HepG2 (cell line): Measurements from ENCODE around the gene MAPK7. TPM values are rescaled to one million over a fixed set of nuclear protein-coding genes. Genes with fewer than 3 reads are reported as not detected.

Source experiments
- ATF3 ChIP-seq: sonication (generic); formaldehyde crosslinking; IDR thresholded peaks from 2 replicates; pipeline ENCODE4 v1.4.0; 2020; ENCODE audit warnings: missing genetic modification reagents
- CBX5 ChIP-seq: sonication (generic); formaldehyde crosslinking; IDR thresholded peaks from 2 replicates; pipeline ENCODE4 v1.4.0; 2020; ENCODE audit warnings: missing genetic modification reagents, borderline replicate concordance
- FOXA1 ChIP-seq, 2 experiments: fragments of 450-650 bp in 1 of 2; sonication (generic) in 1 of 2; formaldehyde crosslinking in 1 of 2; IDR thresholded peaks; 2 replicates each; pipeline versions ENCODE4 v1.4.0 to v1.6.1; 2016 to 2020; ENCODE audit warnings: missing genetic modification reagents in 1 of 2
- FOXM1 ChIP-seq: sonication (generic); formaldehyde crosslinking; IDR thresholded peaks from 2 replicates; pipeline ENCODE4 v1.5.0; 2020; ENCODE audit warnings: missing genetic modification reagents
- HNF4A ChIP-seq: sonication (generic); formaldehyde crosslinking; IDR thresholded peaks from 2 replicates; pipeline ENCODE4 v1.4.0; 2020; ENCODE audit warnings: missing genetic modification reagents
- HNF4G ChIP-seq, 2 experiments: sonication (generic) in 1 of 2; formaldehyde crosslinking in 1 of 2; IDR thresholded peaks; 2 replicates each; pipeline versions ENCODE4 v1.4.0 to v1.6.1; 2011 to 2020; ENCODE audit warnings: borderline replicate concordance in 2 of 2, low read depth in 2 of 2, mild to moderate bottlenecking in 2 of 2, low read length in 1 of 2, missing genetic modification reagents in 1 of 2, moderate library complexity in 1 of 2
- PHF21A ChIP-seq: sonication (generic); formaldehyde crosslinking; IDR thresholded peaks from 2 replicates; pipeline ENCODE4 v1.5.0; 2020; ENCODE audit warnings: mild to moderate bottlenecking, missing genetic modification reagents
- RCOR2 ChIP-seq: IDR thresholded peaks from 2 replicates; pipeline ENCODE4 v1.6.1; 2016; ENCODE audit warnings: missing biosample characterization, missing genetic modification reagents
- SP5 ChIP-seq: IDR thresholded peaks from 2 replicates; pipeline ENCODE4 v1.6.1; 2016; ENCODE audit warnings: low read depth, borderline replicate concordance
- SPEN ChIP-seq: sonication (generic); formaldehyde crosslinking; IDR thresholded peaks from 2 replicates; pipeline ENCODE4 v1.5.1; 2020; ENCODE audit warnings: low read depth, mild to moderate bottlenecking, missing genetic modification reagents
- UBTF ChIP-seq: sonication (generic); formaldehyde crosslinking; IDR thresholded peaks from 2 replicates; pipeline ENCODE4 v1.4.0; 2020; ENCODE audit warnings: mild to moderate bottlenecking, missing genetic modification reagents
- ZGPAT ChIP-seq: IDR thresholded peaks from 2 replicates; pipeline ENCODE4 v1.6.1; 2016; ENCODE audit warnings: mild to moderate bottlenecking
- ZKSCAN1 ChIP-seq: fragments of 150-350 bp; IDR thresholded peaks from 2 replicates; pipeline ENCODE4 v1.6.1; 2014; ENCODE audit warnings: low read length
- ZMYM3 ChIP-seq: sonication (generic); formaldehyde crosslinking; IDR thresholded peaks from 2 replicates; pipeline ENCODE4 v1.5.1; 2020; ENCODE audit warnings: mild to moderate bottlenecking, missing genetic modification reagents
- ZNF574 ChIP-seq: sonication (generic); formaldehyde crosslinking; IDR thresholded peaks from 2 replicates; pipeline ENCODE4 v1.4.0; 2020; ENCODE audit warnings: missing genetic modification reagents
- ZNF687 ChIP-seq: sonication (generic); formaldehyde crosslinking; IDR thresholded peaks from 2 replicates; pipeline ENCODE4 v1.5.1; 2020; ENCODE audit warnings: mild to moderate bottlenecking, missing genetic modification reagents, moderate library complexity
- ZNF83 ChIP-seq: sonication (generic); formaldehyde crosslinking; IDR thresholded peaks from 2 replicates; pipeline ENCODE4 v1.4.0; 2020; ENCODE audit warnings: missing genetic modification reagents, mild to moderate bottlenecking, borderline replicate concordance
- polyA plus RNA-seq, 8 experiments: library from polyadenylated mRNA; depleted of rRNA in 3 of 8; stranded (reverse) in 7 of 8; unstranded in 1 of 8; fragments of >200 nt; fragmentation: Illumina TruSeq in 4 of 8; extraction: Trizol in 4 of 8; gene quantifications; 2 replicates each; pipeline versions ENCODE4 v1.2.1 to v1.2.3, GENCODE V29; 2011 to 2016; ENCODE audit warnings: low read depth in 4 of 8, missing spikeins in 1 of 8, mixed read lengths in 1 of 8; ENCODE audit not compliant: insufficient read depth in 1 of 8
- total RNA-seq, 5 experiments: library from RNA; depleted of rRNA; stranded (reverse); fragments of >200 nt; fragmentation: Illumina TruSeq; extraction: Trizol; gene quantifications; 2 replicates each; pipeline ENCODE4 v1.2.3, GENCODE V29; 2016; ENCODE audit warnings: low read depth in 1 of 5

Gene MAPK7
- total and polyA plus RNA-seq, 2 of the 13 experiments (the other 11 are each of a cell fraction or from before 2014, with no cell fraction given), result 2.9 to 5.9 TPM

GRCh38 chr17:19369107-19369778 lies 9.1 kb upstream of the MAPK7 start (continued):
- TF ChIP-seq ZNF574 (CRISPR knock-in tag) (peak; percentile 73), HNF4A (CRISPR knock-in tag) (peak; percentile 82), ZMYM3 (CRISPR knock-in tag) (peak; percentile 89), PHF21A (CRISPR knock-in tag) (0 out of 2 replicates have a peak, but pooled peaks have one; percentile 33), CBX5 (CRISPR knock-in tag) (no peak), ATF3 (CRISPR knock-in tag) (peak; percentile 79), UBTF (0 out of 2 replicates have a peak, but pooled peaks have one; percentile 27), ZKSCAN1 (peak; percentile 57; the same call in 1 of the 2 replicates), SPEN (CRISPR knock-in tag) (0 out of 2 replicates have a peak, but pooled peaks have one; percentile 24), FOXM1 (CRISPR knock-in tag) (no peak), SP5 (CRISPR knock-in tag) (peak; percentile 52; the same call in 1 of the 2 replicates), ZNF83 (CRISPR knock-in tag) (no peak), HNF4G (IDR thresholded peaks at IDR 0.05; ENCODE audit: borderline replicate concordance, low read depth, low read length) (peak; percentile 82), HNF4G (CRISPR knock-in tag; IDR thresholded peaks at IDR 0.05; ENCODE audit: borderline replicate concordance, low read depth) (peak; percentile 44; the same call in 1 of the 2 replicates), ZNF687 (CRISPR knock-in tag) (0 out of 2 replicates have a peak, but pooled peaks have one; percentile 19), ZGPAT (CRISPR knock-in tag) (0 out of 2 replicates have a peak, but pooled peaks have one; percentile 19), FOXA1 (IDR thresholded peaks at IDR 0.05) (no peak), FOXA1 (CRISPR knock-in tag; IDR thresholded peaks at IDR 0.05) (peak; percentile 36; the same call in 1 of the 2 replicates), RCOR2 (CRISPR knock-in tag) (peak; percentile 59; the same call in 1 of the 2 replicates)
